Thoracic aorta (tissue), 2 donors: ENCODE data around the gene SORBS2. TPM values are rescaled to one million over a fixed set of nuclear protein-coding genes. Genes with fewer than 3 reads are reported as not detected.

Experiments
- ATAC-seq: fragments of 150-250 bp; one replicate; pipeline ENCODE4 v1.8.0; 2017; ENCODE audit warnings: low read depth; ENCODE audit not compliant: insufficient number of reproducible peaks, low FRiP score
- DNase-seq: peaks from one replicate; pipeline ENCODE4 v3.0.0-alpha.2; 2020; ENCODE audit warnings: low spot score
- H3K27ac ChIP-seq, 2 donors: fragments of 200-600 bp; sonication (generic); 1 replicate in 1 of 2; 2 replicates in 1 of 2; pipeline ENCODE4 v1.5.1; 2016; ENCODE audit warnings: mild to moderate bottlenecking in 2 of 2, moderate library complexity in 2 of 2
- H3K27me3 ChIP-seq: fragments of 200-600 bp; sonication (generic); replicated peaks from 2 replicates; pipeline ENCODE4 v1.6.0; 2016; ENCODE audit warnings: mild to moderate bottlenecking; ENCODE audit not compliant: insufficient read depth
- H3K36me3 ChIP-seq: fragments of 200-600 bp; sonication (generic); one replicate; pipeline ENCODE4 v1.5.1; 2016
- H3K4me1 ChIP-seq, 2 donors: fragments of 200-600 bp; sonication (generic); 1 replicate in 1 of 2; 2 replicates in 1 of 2; pipeline versions ENCODE4 v1.5.1 to v1.6.0; 2016; ENCODE audit warnings: low read depth in 2 of 2, mild to moderate bottlenecking in 1 of 2; ENCODE audit not compliant: control insufficient read depth in 1 of 2
- H3K4me3 ChIP-seq: fragments of 200-600 bp; sonication (generic); 2 replicates; pipeline ENCODE4 v1.5.1; 2016; ENCODE audit warnings: mild to moderate bottlenecking
- H3K9me3 ChIP-seq: fragments of 200-600 bp; sonication (generic); 2 replicates; pipeline ENCODE4 v1.5.1; 2016
- CTCF ChIP-seq: fragments of 200-600 bp; sonication (generic); IDR thresholded peaks from one replicate; pipeline ENCODE4 v1.5.1; 2019; ENCODE audit warnings: antibody characterized with exemption
- total RNA-seq, 2 donors: library from RNA; depleted of rRNA; stranded (reverse); fragments of >200 nt; gene quantifications; one replicate each; pipeline versions ENCODE4 v1.1.0 to v1.2.3, GENCODE V29; 2016

Gene SORBS2
- total RNA-seq, 2 donors from 2014 or later = 268 to 443 TPM

DNA sequence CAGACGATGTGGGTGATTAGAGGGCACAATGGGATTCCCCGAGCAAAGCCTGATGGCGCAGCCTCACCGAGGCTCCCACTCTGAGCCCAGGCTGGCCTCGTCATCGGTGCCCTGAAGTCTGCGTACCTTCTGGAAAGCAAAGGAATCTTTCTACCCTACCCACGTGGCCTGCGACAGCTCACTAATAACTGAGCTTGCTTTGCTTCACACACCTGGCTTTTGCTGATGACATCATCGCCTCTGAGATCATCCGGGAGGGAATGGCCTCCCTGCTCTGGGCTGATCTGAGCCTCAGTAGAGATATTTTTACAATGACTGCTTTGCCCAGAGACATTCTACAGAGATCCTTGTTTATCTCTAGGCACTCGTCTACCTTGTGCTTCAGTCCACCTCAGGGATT is 231.3 kb downstream of the SORBS2 start:
- H3K27me3 ChIP-seq = no peaks in the 10 kb centered on the region
- H3K4me3 ChIP-seq = no peak overlapping the region
- no peaks in the 10 kb centered on the region for H3K36me3 ChIP-seq
- DNase-seq (no peak), ATAC-seq (no peak)
- peaks cover 9 to 22% of the 10 kb centered on the region in 2 donors for H3K4me1 ChIP-seq
- TF ChIP-seq CTCF = no peak
- no peaks in the 10 kb centered on the region for H3K9me3 ChIP-seq
- no peak overlapping the region for H3K27ac ChIP-seq

DNA sequence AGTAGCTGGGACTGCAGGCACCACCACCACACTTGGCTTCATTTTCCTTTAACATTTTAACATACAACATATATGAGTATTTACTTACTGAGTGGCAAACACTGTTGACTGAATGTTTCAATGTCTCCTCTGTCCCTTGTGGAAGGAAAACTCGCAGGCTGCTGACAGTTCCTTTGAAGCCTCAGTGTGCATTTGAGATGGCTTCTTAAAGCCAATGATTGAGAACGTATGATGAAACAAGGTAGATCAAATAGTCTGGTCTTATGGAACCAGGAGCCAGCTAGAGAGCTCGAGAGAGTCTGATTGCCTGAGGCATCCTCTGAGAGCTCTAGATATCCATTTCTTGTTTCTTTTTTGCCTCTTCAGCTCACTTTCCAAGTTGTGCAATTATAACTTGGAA is 233.7 kb downstream of the SORBS2 start:
- ATAC-seq = no peak
- no peaks in the 10 kb centered on the region for H3K27me3 ChIP-seq
- TF ChIP-seq CTCF = no peak
- H3K27ac ChIP-seq = no peak overlapping the region
- H3K36me3 ChIP-seq = no peaks in the 10 kb centered on the region
- no peak overlapping the region for H3K4me3 ChIP-seq
- H3K4me1 ChIP-seq = peaks cover 17 to 29% of the 10 kb centered on the region in 2 donors
- DNase-seq = no peak
- H3K9me3 ChIP-seq = no peaks in the 10 kb centered on the region

- Histone ChIP-seq H3K27ac (peak overlapping the region; percentile 83 to 87), H3K4me3 (peak overlapping the region; percentile 22), H3K36me3 (no peaks in the 10 kb centered on the region), H3K4me1 (peaks cover 17 to 32% of the 10 kb centered on the region in 2 donors), H3K9me3 (no peaks in the 10 kb centered on the region), H3K27me3 (no peaks in the 10 kb centered on the region)
- TF ChIP-seq CTCF = no peak
- no peak for DNase-seq
- ATAC-seq = no peak
Measured at GRCh38 chr4:185576962-185577950, 234.7 kb downstream of the SORBS2 start.

GRCh38 chr4:185576314-185576961 is 235.6 kb downstream of the SORBS2 start:
- Histone ChIP-seq H3K4me1 (peaks cover 17 to 38% of the 10 kb centered on the region in 2 donors), H3K36me3 (no peaks in the 10 kb centered on the region), H3K27me3 (no peaks in the 10 kb centered on the region), H3K9me3 (no peaks in the 10 kb centered on the region), H3K4me3 (peak overlapping the region; percentile 22), H3K27ac (peak overlapping the region; percentile 83 to 87)
- DNase-seq (no peak), ATAC-seq (no peak)
- no peak for TF ChIP-seq CTCF

DNA sequence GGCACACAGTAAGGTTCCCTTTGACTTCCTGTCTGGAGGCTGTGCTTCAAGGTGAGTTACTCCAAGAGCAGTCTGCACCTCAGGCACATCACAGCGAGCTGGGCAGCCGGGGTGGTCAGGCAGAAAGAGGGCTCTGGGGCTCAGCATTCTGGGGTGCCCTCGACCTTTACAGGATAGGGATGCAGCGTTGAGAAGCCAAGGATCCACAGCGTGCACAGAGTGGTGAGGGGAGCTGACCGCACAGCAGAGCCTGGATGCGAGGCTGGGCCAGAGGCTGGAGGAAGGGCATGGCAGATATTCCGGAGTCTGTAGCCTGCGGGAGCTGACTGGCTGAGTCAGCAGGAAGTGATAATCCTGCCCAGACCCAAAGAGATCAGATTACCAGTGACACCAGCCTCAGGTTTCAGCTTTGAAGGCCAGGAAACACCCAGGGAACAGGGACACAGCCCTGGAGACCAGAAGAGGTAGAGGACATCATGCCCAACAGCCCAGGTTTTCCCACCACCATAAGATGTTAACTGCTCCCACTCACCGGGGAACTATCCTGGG is 238.3 kb downstream of the SORBS2 start:
- TF ChIP-seq CTCF = no peak
- Histone ChIP-seq H3K27me3 (no peaks in the 10 kb centered on the region), H3K9me3 (no peaks in the 10 kb centered on the region), H3K27ac (peak overlapping the region; percentile 60 to 67), H3K4me3 (peak overlapping the region; percentile 43), H3K4me1 (peaks cover 17 to 46% of the 10 kb centered on the region in 2 donors), H3K36me3 (no peaks in the 10 kb centered on the region)
- DNase-seq = no peak
- no peak for ATAC-seq
